SIG-M5 treated with dmso at 0.1 percent for 504 hours (cell line): ENCODE results near the gene DBP.
A peak's percentile ranks its signal among the peaks of the same experiment; 100 is the strongest.
"Not testable (repeated sequence)": the region's sequence is repeated elsewhere in the genome, so short reads cannot be mapped to it uniquely, and the experiment has no call there.

Source experiments
- DNase-seq: peaks from one replicate; lab custom pipeline; 2025; ENCODE audit not compliant: unreplicated experiment; lab: John Stamatoyannopoulos, UW

DBP gene

GRCh38 chr19:48636859-48637448 is at the start of gene DBP:
DBP (minus strand) TSS chr19:48637379; CDS start chr19:48636994, 385 bp downstream.
- DNase-seq: peak; percentile 71

- not testable (repeated sequence) for DNase-seq
Observed at GRCh38 chr19:48686637-48687036, 49.5 kb upstream of the DBP start.

- DNase-seq: no peak
Observed at GRCh38 chr19:48686088-48686487, 48.9 kb upstream of the DBP start.

- no peak for DNase-seq
Observed at GRCh38 chr19:48685583-48685982, 48.4 kb upstream of the DBP start.

- DNase-seq: no peak
Observed at GRCh38 chr19:48683349-48683748, 46.2 kb upstream of the DBP start.

- no peak for DNase-seq
Observed at GRCh38 chr19:48681127-48681470, 43.9 kb upstream of the DBP start.

GRCh38 chr19:48680436-48681126 is 43.4 kb upstream of the DBP start:
- DNase-seq: no peak

GRCh38 chr19:48680006-48680405 is 42.8 kb upstream of the DBP start:
- not testable (repeated sequence) for DNase-seq

- no peak for DNase-seq
Observed at GRCh38 chr19:48678201-48678600, 41.0 kb upstream of the DBP start.

GRCh38 chr19:48676887-48677286 is 39.7 kb upstream of the DBP start:
- DNase-seq: no peak

GRCh38 chr19:48676487-48676886 is 39.3 kb upstream of the DBP start:
- no peak for DNase-seq

GRCh38 chr19:48674921-48675824 is 38.0 kb upstream of the DBP start:
- peak; percentile 68 for DNase-seq

GRCh38 chr19:48674216-48674809 is 37.1 kb upstream of the DBP start:
- DNase-seq: no peak

GRCh38 chr19:48673436-48674100 is 36.4 kb upstream of the DBP start:
- DNase-seq: no peak

- no peak for DNase-seq
Observed at GRCh38 chr19:48672994-48673393, 35.8 kb upstream of the DBP start, which contains the start of gene NTN5. NTN5 (minus strand) TSS chr19:48673017; CDS start chr19:48670986, 2,031 bp downstream.

- DNase-seq: no peak
Observed at GRCh38 chr19:48671446-48671995, 34.3 kb upstream of the DBP start.

- DNase-seq: no peak
Observed at GRCh38 chr19:48670699-48671445, 33.7 kb upstream of the DBP start.

- no peak for DNase-seq
Observed at GRCh38 chr19:48669903-48670668, 32.9 kb upstream of the DBP start.

- no peak for DNase-seq
Observed at GRCh38 chr19:48668761-48669160, 31.6 kb upstream of the DBP start.
